T-helper 2 cell treated with Interferon-gamma antibody and Interleukin-4, amounts not matched to agents 5 μg/mL and 100 μg/mL, for 36 hours (primary cell): ENCODE measurements around the gene MYO9B.
A peak's percentile ranks its signal among the peaks of the same experiment; 100 is the strongest.

Source experiments
- DNase-seq: peaks from one replicate; pipeline ENCODE4 v3.0.0; 2021; ENCODE audit warnings: low spot score
- H3K27ac Mint-ChIP-seq: one replicate; pipeline ENCODE4 v1.8.0; 2021; ENCODE audit warnings: mild to moderate bottlenecking, mixed read lengths
- H3K27me3 Mint-ChIP-seq: one replicate; pipeline ENCODE4 v1.8.0; 2021; ENCODE audit warnings: low read depth, mixed read lengths
- H3K36me3 Mint-ChIP-seq: one replicate; pipeline ENCODE4 v1.8.0; 2021; ENCODE audit warnings: low read depth, mixed read lengths
- H3K4me1 Mint-ChIP-seq: one replicate; pipeline ENCODE4 v1.8.0; 2021; ENCODE audit warnings: low read depth, mixed read lengths
- H3K4me3 Mint-ChIP-seq: one replicate; pipeline ENCODE4 v1.8.0; 2022; ENCODE audit warnings: mild to moderate bottlenecking, moderate library complexity, mixed read lengths
- H3K9me3 Mint-ChIP-seq: one replicate; pipeline ENCODE4 v1.8.0; 2021; ENCODE audit warnings: mixed read lengths

MYO9B gene

DNA sequence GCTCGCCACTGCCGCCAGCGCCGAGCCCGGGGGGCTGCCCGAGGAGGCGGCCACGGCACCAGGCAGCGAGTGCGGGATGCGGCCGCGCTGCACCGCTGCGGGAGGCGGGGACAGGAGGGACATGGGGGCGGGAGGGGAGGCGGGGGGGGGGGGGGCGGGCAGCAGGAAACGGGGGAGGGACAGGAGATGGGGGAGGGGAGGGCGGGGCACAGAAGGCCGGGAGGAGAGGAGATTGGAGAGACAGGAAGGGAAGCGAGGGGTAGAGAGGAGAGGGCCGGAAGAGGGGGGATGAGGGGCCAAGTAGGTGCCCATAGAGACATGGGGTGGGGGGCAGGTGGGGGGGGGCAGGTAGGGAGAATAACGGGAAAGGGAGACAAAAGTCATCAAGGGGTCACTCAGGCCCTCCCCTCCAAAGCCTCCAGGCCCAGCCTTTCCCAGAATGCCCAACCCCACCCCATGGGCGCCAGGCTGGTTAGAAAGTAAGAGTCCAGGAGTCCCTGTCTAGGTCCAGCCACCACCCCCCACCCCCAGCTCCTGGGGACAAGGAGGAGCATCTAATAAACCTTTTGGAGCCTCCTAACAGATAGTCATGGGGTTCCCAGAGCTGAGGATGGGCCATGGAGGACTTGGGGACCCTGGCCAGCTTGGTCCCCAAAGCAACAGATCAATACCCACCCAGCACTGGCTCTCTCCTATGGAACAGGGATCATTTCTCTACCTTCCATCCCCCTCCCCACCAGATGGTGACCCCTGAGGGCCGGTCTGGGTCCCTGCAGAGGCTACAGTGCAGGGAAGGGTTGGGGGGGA lies 160.6 kb downstream of the MYO9B start:
- peaks cover 6% of the 10 kb centered on the region for H3K4me1 Mint-ChIP-seq
- peak overlapping the region; percentile 41 for H3K27ac Mint-ChIP-seq
- no peaks in the 10 kb centered on the region for H3K27me3 Mint-ChIP-seq
- no peak for DNase-seq
- no peaks in the 10 kb centered on the region for H3K9me3 Mint-ChIP-seq
- peak overlapping the region; percentile 59 for H3K4me3 Mint-ChIP-seq
- peaks cover 6% of the 10 kb centered on the region for H3K36me3 Mint-ChIP-seq

DNA sequence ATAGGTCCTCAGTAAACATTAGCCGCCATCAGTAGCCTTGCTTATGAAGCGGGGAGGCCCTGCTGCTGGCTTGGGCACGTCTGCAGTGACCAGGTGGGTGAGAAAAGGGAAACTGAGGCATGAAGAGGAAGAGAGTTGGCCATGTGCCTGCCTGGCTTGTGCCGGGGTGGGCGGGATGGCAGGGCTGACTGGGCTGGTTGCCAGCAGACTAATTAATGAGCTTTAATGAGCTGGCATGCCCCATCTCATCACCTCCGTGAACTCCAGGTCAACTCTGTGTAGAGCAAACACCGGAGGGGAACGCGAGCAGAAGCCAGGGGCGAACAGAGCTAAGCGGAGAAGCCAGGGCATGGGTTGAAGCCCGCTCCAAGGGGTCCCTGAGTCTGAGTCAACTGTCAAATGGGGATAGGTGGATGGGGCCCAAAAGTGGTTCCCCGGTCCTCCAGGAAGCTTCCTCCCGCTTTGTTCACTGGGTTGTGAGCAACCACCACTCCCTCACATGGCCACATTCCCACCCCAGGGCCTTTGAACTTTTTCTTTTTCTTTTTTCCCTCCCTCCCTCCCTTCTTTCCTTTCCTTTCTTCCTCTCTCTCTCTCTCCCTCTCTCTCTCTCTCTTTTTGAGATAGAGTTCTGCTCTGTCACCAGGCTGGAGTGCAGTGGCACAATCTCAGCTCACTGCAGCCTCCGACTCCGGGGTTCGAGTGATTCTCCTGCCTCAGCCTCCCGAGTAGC lies 161.4 kb downstream of the MYO9B start:
- no peaks in the 10 kb centered on the region for H3K9me3 Mint-ChIP-seq
- peak overlapping the region; percentile 24 for H3K4me3 Mint-ChIP-seq
- H3K27ac Mint-ChIP-seq, result no peak overlapping the region
- H3K4me1 Mint-ChIP-seq, result peaks cover 6% of the 10 kb centered on the region
- DNase-seq, result no peak
- peaks cover 3% of the 10 kb centered on the region for H3K36me3 Mint-ChIP-seq
- H3K27me3 Mint-ChIP-seq, result no peaks in the 10 kb centered on the region

DNA sequence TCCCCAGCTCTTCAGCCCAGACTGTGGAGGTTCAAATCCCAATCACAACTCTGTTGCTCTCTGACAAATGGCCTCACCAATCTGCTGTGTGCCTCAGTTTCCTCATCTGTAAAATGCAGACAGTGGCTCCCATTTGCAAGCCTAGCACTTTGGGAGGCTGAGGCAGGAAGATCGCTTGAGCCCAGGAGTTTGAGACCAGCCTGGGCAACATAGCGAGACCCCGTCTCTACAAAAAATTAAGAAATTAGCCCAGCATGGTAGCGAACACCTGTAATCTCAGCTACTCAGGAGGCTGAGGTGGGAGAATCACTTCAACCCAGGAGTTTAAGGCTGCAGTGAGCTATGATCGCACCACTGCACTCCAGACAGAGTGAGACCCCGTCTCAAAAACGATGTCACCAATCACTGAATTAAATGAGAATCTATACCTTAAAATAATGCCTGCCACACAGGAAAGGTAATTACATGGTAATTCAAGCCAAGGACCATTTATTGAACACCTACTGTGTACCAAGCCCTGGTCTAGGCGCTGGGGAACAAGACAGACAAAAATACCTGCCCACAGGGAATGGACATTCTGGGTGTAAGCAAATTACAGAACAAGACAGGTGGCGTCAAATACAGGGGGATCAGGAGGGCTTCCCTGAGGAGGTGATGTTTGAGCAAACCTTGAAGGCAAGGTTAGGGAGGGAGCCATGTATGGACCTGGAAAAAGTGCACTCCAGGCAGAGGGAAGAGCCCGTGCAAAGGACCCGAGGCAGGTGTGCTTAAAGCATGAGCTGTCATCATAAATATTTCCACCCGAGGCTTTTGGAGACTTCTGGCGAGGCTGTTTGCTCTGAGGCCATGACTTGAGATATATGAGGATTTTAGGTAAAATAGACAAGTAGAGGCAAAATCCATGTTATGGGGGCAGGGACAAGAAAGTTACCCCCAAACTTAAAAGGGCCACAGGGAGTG lies 162.4 kb downstream of the MYO9B start:
- DNase-seq, result no peak
- Mint-ChIP-seq H3K27ac (no peak overlapping the region), H3K9me3 (no peaks in the 10 kb centered on the region), H3K4me3 (peak overlapping the region; percentile 30), H3K27me3 (peaks cover 2% of the 10 kb centered on the region), H3K4me1 (peaks cover 6% of the 10 kb centered on the region), H3K36me3 (no peaks in the 10 kb centered on the region)

DNA sequence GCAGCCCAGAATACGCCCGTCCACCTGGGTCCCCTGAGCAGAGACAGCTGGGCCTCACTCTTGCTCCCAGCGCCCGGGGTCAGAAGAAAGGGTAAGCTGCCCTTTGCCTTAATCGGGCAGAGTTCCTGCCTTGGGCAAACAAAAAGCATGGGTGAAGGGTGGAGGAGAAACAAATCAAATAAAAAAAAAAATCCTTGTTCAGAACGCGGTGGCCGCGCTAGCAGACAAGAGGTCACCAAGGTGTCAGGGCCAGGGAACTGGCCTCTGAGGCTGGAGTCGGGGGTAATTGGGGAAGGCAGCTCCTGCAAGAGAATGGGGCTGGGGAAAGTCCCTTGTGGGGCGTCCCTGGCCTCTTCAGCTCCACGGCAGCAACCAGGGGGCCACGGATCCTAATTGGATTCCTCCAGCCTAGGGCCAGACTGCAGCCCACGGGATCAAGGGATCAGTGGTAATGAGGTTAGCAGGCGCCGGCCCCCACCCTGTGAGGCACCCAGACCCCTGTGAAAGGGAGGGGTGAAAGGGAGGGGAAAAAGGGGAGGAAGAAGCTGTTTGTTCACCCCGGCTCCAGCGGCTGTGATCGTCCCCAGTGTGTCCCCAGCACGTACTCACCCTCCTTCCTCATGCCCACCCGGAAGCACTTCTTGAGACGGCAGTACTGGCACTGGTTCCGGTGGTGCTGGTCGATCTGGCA lies 164.6 kb downstream of the MYO9B start:
- no peak overlapping the region for H3K27ac Mint-ChIP-seq

DNA sequence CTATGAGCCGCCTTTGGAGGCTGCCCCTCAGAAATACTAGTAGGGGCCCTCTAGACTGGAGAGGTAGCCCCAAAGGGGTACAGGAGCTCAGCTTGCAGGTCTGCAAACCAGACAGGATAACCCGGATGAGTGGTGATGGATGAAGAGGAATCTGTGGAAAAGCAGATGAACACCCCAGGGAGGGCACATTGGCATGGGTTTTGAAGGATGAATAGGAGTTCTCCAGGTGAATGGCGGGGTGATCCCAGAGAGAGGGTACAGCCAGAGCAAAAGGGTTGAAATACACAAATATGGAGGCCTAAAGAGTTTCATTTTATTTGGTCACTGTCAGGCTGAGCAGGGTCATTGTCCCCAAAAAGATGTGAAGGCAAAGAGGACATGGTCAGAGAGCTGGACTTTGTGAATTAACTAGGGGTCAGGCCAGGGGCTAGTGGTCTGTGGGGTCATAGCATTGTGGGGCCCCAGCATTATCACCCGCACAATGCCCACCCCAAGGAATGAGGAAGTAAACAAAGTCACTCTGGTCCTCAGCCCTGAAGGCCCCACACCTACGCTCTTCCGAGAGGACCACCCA lies 165.3 kb downstream of the MYO9B start:
- Mint-ChIP-seq H3K27ac (no peak overlapping the region), H3K36me3 (no peaks in the 10 kb centered on the region)

More for the DNA sequence above, 164.6 kb downstream of the MYO9B start:
- Mint-ChIP-seq H3K36me3 (no peaks in the 10 kb centered on the region), H3K4me1 (no peaks in the 10 kb centered on the region), H3K27me3 (peaks cover 5% of the 10 kb centered on the region), H3K4me3 (no peak overlapping the region), H3K9me3 (no peaks in the 10 kb centered on the region)
- no peak for DNase-seq

DNA sequence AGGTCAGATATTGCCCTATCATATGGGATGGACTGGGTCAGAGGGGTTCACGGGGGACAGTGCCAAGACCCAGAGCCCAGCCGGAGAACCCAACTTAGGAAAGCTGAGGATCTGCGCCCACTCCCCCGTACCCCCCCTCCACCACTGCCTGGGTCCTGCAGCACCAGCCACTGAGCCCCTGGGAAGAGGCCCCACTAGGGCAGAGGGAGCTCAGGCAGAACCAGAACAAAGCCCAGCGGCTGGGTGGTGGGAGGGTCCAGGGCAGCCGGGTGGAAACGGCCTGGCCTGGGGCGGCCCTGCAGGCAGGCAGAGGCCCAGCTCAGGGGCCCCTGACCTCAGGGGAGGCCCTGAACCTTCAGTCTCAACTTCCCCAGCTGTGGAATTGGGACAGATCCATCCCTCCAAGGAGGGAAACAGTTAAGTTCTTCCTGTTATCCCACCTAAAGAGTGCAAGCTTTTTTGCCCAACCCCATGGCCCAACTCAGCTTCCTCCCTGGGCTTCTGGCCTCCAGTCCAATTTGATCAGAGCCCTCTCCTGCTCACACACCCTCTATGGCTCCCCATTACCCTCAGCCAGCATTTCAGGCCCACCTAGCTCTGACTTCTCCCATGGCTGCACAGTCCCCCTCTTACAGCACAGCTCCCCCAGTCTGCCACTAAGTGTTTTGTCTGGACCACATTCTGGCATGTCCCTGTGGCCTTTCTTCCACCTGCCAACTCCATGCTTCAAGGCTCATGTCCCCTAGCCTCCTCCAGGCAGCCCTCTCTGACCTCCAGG lies 167.0 kb downstream of the MYO9B start:
- no peaks in the 10 kb centered on the region for H3K36me3 Mint-ChIP-seq
- peaks cover 16% of the 10 kb centered on the region for H3K27me3 Mint-ChIP-seq
- H3K9me3 Mint-ChIP-seq, result no peaks in the 10 kb centered on the region
- no peak overlapping the region for H3K4me3 Mint-ChIP-seq
- DNase-seq, result no peak
- peaks cover 7% of the 10 kb centered on the region for H3K4me1 Mint-ChIP-seq
- H3K27ac Mint-ChIP-seq, result no peak overlapping the region

More for the DNA sequence above, 165.3 kb downstream of the MYO9B start:
- Mint-ChIP-seq H3K4me1 (no peaks in the 10 kb centered on the region), H3K4me3 (no peak overlapping the region), H3K9me3 (no peaks in the 10 kb centered on the region), H3K27me3 (peaks cover 5% of the 10 kb centered on the region)
- no peak for DNase-seq

DNA sequence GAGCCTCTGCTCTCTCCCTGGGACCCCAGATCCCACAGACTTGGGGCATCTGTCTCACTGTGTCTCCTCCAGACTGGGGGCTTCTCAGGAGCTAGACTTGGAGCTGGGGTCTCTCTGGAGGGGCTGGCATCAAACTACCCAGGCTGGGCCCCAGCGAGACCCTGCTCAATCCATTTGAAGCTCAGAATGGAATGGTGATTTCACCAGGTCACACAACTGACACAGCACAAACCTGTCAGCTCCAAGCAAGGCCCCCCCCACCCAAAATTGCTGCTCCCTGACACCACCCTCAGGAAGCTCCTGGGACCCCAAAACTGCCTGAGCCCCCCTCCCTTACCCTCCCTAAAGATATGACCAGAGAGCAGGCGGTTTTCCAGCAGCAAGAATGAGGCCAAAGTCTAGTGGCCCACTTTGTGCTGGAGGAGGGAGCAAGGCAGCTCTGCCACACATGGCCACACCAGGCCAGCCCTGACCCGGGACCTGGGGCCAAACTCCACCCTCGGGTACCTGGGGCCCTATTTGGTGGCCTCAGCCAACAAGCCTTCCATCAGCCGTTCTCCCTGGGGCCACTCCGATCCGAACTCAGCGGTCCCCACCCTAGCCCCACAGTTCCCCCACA lies 167.7 kb downstream of the MYO9B start:
- no peaks in the 10 kb centered on the region for H3K9me3 Mint-ChIP-seq
- no peaks in the 10 kb centered on the region for H3K36me3 Mint-ChIP-seq
- H3K4me3 Mint-ChIP-seq, result peak overlapping the region; percentile 18
- H3K4me1 Mint-ChIP-seq, result peaks cover 7% of the 10 kb centered on the region
- peaks cover 16% of the 10 kb centered on the region for H3K27me3 Mint-ChIP-seq
- no peak for DNase-seq
- no peak overlapping the region for H3K27ac Mint-ChIP-seq

DNA sequence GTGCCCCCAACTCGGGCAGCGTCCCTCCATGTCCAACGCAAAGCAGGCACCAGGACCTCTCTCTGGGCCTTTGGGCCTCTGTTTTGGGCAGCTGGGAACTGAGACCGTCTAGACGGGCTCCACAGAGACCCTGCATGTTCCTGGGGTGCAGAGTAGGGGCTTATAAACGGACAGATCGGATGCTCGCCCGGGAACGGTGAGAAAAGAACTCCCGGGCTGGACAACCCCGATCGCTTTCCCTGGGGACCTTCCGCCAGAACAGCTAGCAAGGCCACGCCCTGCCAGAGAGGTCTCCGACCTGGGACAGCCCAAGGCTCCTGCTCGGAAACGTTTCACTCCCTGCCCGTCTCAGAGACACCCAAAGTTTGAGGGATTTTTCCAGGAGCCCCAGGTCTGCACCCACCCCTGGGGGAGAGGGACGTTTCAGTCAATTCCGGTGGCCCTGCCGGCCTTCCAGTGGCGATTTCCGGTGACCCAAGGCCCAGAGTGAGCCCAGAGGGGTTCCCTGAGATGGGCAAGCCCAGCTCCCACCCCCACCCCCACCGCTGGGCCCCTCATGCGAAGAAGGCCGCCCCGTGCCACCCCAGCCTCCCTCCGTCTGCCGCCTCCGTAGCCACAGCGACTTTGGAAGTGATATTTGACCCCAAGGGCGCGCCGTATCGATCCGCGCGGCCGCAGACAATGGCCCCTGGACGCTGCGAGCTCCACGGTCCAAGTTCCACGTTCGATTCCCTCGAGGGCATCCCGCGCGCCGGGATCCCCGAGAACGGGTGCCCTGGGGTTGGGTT lies 168.4 kb downstream of the MYO9B start:
- Mint-ChIP-seq H3K9me3 (no peaks in the 10 kb centered on the region), H3K36me3 (no peaks in the 10 kb centered on the region), H3K27ac (no peak overlapping the region), H3K4me1 (peaks cover 7% of the 10 kb centered on the region), H3K27me3 (peaks cover 16% of the 10 kb centered on the region), H3K4me3 (peak overlapping the region; percentile 54)
- no peak for DNase-seq

DNA sequence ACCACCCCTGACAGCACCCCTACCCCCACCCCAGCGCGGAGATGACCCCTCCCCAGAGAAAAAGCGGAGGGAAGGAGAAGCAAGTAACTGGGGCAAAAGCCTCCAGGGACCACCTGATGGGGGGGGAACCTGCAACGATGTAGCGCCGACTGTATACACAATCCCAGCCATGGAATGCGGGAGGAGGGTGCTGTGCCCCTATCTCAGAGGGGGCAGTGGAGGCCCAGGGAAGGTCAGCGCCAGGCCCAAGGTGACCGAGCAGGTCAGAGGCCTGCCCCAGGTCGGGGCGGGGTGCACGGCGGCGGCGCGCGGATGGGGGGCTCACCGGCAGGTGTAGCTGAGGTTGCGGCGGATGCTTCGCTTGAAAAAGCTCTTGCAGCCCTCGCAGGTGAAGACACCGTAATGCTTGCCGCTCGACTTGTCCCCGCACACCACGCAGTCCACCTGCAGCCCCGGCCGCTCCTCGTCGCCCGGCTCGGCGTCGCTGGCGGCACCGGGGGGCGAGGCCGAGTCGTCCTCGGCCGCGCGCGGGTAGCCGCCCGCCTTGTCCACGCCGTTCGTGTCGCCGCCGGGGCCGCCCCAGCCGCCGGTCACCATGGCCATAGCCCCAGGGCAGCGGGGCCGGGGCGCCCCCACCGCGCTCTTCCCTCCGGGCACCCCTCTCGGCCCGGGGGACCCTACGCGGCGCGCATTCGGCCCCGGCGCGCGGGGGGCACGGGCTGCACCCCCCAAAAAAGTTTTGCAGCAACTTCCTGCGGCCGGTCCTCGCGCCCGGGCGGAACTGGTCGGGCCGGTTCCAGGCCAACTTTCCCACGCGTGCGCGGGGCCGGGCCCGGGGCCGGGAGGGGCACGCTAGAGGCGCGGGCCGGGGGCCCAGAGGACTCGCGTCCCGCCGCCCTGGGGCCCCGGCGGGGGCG lies 169.3 kb downstream of the MYO9B start:
- no peak overlapping the region for H3K27ac Mint-ChIP-seq
- no peaks in the 10 kb centered on the region for H3K9me3 Mint-ChIP-seq

DNA sequence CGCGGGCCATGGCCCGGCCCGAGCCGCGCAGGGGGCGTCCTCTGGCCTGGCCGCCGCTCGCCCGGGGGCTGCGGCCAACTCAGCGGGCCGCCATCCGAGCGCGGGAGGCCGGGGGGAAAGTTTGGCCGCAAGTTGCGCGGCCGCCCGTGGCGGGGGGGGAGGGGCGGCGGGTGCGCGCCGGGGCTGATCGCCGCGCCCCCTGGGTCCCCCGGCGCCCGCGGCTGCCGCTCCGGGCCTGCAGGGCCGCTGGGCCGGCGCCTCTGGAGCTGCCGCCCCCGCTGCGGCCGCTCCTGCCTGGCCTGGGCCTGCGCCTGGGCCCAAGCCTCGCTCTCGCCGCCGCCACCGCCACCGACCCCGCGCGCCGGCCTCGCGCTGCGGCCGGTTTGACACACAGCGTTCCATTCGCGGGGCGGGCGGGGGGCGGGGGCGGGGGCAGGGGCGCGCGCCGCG lies 170.0 kb downstream of the MYO9B start, which contains the start of gene NR2F6:
Gene NR2F6 (minus strand): TSS at position 385 of the 450 bp plus-strand sequence. CDS start 699 bp downstream, outside the sequence.
- H3K4me3 Mint-ChIP-seq, result peak within 1 kb of the TSS; percentile 90
- peaks cover 7% of the 10 kb centered on the region for H3K4me1 Mint-ChIP-seq
- peaks cover 16% of the 10 kb centered on the region for H3K27me3 Mint-ChIP-seq
- DNase-seq, result no peak
- H3K9me3 Mint-ChIP-seq, result no peaks in the 10 kb centered on the region
- H3K36me3 Mint-ChIP-seq, result no peaks in the 10 kb centered on the region
- H3K27ac Mint-ChIP-seq, result peak within 1 kb of the TSS; percentile 78

More for the DNA sequence above, 169.3 kb downstream of the MYO9B start:
- Mint-ChIP-seq H3K27me3 (peaks cover 16% of the 10 kb centered on the region), H3K4me3 (peak overlapping the region; percentile 54), H3K4me1 (peaks cover 7% of the 10 kb centered on the region), H3K36me3 (no peaks in the 10 kb centered on the region)
- no peak for DNase-seq
